ENCODE measurements around the gene USP17L29.
"Not testable (repeated sequence)": the region's sequence is repeated elsewhere in the genome, so short reads cannot be mapped to it uniquely, and the experiment has no call there.

DNA sequence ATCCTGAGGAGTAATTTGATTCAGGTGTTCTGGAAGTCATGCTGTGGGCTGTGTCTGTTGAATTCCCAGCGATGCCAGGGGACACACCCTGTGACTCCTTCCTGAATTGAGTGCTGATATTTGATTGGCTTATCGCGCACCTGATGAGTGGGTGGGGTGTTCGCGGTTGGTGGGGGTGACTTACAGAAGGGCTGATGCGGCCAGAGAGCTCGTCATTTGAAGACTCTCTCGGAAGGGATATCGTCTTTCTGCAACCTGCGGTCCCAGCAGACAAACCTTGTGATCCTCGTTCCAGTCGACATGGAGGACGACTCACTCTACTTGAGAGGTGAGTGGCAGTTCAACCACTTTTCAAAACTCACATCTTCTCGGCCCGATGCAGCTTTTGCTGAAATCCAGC, 19.1 kb upstream of the USP17L29 start, which contains the start of gene USP17L26:
- TF ChIP-seq, protein P1, sequence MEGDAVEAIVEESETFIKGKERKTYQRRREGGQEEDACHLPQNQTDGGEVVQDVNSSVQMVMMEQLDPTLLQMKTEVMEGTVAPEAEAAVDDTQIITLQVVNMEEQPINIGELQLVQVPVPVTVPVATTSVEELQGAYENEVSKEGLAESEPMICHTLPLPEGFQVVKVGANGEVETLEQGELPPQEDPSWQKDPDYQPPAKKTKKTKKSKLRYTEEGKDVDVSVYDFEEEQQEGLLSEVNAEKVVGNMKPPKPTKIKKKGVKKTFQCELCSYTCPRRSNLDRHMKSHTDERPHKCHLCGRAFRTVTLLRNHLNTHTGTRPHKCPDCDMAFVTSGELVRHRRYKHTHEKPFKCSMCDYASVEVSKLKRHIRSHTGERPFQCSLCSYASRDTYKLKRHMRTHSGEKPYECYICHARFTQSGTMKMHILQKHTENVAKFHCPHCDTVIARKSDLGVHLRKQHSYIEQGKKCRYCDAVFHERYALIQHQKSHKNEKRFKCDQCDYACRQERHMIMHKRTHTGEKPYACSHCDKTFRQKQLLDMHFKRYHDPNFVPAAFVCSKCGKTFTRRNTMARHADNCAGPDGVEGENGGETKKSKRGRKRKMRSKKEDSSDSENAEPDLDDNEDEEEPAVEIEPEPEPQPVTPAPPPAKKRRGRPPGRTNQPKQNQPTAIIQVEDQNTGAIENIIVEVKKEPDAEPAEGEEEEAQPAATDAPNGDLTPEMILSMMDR (conservative IDR thresholded peaks at IDR 0.05 in 1 of 2, IDR thresholded peaks at IDR 0.05 in 1 of 2; ENCODE audit: low read depth in 1 of 2, low read length in 2 of 2), result not testable (repeated sequence)
- TF ChIP-seq EZH2 (IDR thresholded peaks at IDR 0.05; ENCODE audit: low read length, missing control alignments), result not testable (repeated sequence)
